ENCODE data around the gene FBN2. TPM values are rescaled to one million over a fixed set of nuclear protein-coding genes. Genes with fewer than 3 reads are reported as not detected.
"Not testable (repeated sequence)": the region's sequence is repeated elsewhere in the genome, so short reads cannot be mapped to it uniquely, and the experiment has no call there.

FBN2 gene
- total and polyA plus RNA-seq, 11 donors = 7.4 to 28.0 (median 9.7) TPM

- no peaks in the 10 kb centered on the region for H3K36me3 ChIP-seq
- no peak overlapping the region for H3K27ac ChIP-seq
- WGBS, 4 donors = 61 to 73% (median 71%) methylated on average over 3 of the region's 3 CpGs
- intact Hi-C loops (cut with DNase I) = loop anchor here in 1 of 10 donors (10.0 kb wide), 1 partner anchor 62 kb away; no protein-coding TSS in a partner anchor
- no peak overlapping the region for H3K4me3 ChIP-seq
- ATAC-seq (no peak), DNase-seq (no peak)
- H3K9me3 ChIP-seq = no peaks in the 10 kb centered on the region
- H3K4me1 ChIP-seq = peaks cover 0 to 15% (median 3%) of the 10 kb centered on the region in 12 donors
- H3K27me3 ChIP-seq = no peaks in the 10 kb centered on the region
- TF ChIP-seq CTCF (IDR thresholded peaks at IDR 0.05) = no peak
Observed at GRCh38 chr5:128406803-128407202, 131.2 kb downstream of the FBN2 start.

DNA sequence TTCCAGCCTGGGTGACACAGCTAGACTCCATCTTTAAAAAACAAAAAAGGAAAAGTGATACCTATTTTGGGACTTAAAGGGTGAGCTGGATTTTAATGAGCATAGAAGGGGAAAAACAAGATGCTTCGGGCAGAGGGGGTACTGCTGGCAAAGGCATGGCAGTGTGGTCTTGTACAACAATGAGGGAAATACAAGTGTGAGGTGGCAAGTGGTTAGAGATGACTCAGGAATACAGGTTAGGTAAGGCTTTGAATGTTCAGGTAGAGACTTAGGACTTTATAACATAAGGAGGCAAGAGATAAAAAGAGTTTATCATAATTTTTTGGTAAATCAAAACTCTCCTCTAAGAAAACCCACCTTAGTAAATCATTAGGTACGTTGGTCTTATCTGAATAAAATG is 132.9 kb downstream of the FBN2 start:
- no peak overlapping the region for H3K4me3 ChIP-seq
- 89 to 91% (median 90%) methylated on average over 2 of the region's 2 CpGs for WGBS, 4 donors
- no peak for ATAC-seq

DNA sequence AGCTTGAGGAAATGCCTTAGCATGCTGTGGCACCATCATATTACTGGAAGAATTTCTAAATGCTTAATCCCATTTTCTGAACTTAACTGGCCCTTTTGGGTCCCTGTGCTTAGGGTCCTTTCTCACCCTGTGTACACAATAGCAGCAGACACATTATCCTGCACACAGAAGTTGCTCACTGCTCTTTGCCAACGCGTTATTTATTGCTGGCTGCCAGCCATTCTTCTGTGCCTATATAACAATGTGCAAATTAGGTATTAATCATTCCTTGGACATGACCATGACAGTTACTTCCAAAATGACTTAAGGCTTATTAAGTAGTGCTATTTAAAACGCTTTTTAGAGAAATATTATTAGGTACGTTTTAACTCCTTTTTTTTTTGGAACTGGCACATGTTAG is 134.7 kb downstream of the FBN2 start:
- ATAC-seq (no peak), DNase-seq (no peak)
- H3K9me3 ChIP-seq = no peaks in the 10 kb centered on the region
- intact Hi-C loops (cut with DNase I) = loop anchor here in 2 of 10 donors (5.0 to 10.0 kb wide), 2 partner anchors 34 to 59 kb away; no protein-coding TSS in a partner anchor
- no peak overlapping the region for H3K27ac ChIP-seq
- no peaks in the 10 kb centered on the region for H3K36me3 ChIP-seq
- no peak overlapping the region for H3K4me3 ChIP-seq
- H3K27me3 ChIP-seq = no peaks in the 10 kb centered on the region
- 35 to 52% (median 44%) methylated on average over 4 of the region's 4 CpGs for WGBS, 4 donors
- H3K4me1 ChIP-seq = peaks cover 0 to 5% (median 0%) of the 10 kb centered on the region in 12 donors
- TF ChIP-seq CTCF (IDR thresholded peaks at IDR 0.05) (no peak), POLR2A (IDR thresholded peaks at IDR 0.05) (no peak)

More for the DNA sequence above, 132.9 kb downstream of the FBN2 start:
- no peaks in the 10 kb centered on the region for H3K27me3 ChIP-seq
- H3K36me3 ChIP-seq = no peaks in the 10 kb centered on the region
- no peak for DNase-seq
- peaks cover 0 to 15% (median 3%) of the 10 kb centered on the region in 12 donors for H3K4me1 ChIP-seq
- H3K9me3 ChIP-seq = no peaks in the 10 kb centered on the region
- TF ChIP-seq CTCF (IDR thresholded peaks at IDR 0.05) = no peak
- no peak for TF ChIP-seq POLR2A (IDR thresholded peaks at IDR 0.05)
- intact Hi-C loops (cut with DNase I) = loop anchor here in 1 of 10 donors (10.0 kb wide), 1 partner anchor 60 kb away; no protein-coding TSS in a partner anchor
- H3K27ac ChIP-seq = no peak overlapping the region

- WGBS, 4 donors = 48 to 73% (median 69%) methylated on average over 2 of the region's 2 CpGs
- TF ChIP-seq CTCF (IDR thresholded peaks at IDR 0.05) = no peak
- TF ChIP-seq POLR2A (IDR thresholded peaks at IDR 0.05) = no peak
- Histone ChIP-seq H3K27me3 (no peaks in the 10 kb centered on the region), H3K4me3 (no peak overlapping the region), H3K36me3 (no peaks in the 10 kb centered on the region), H3K9me3 (no peaks in the 10 kb centered on the region), H3K27ac (no peak overlapping the region), H3K4me1 (peaks cover 0 to 5% (median 0%) of the 10 kb centered on the region in 12 donors)
- intact Hi-C loops (cut with DNase I) = loop anchor here in 2 of 10 donors (5.0 to 10.0 kb wide), 2 partner anchors 35 to 58 kb away; no protein-coding TSS in a partner anchor
- DNase-seq (no peak), ATAC-seq (peak in 1 of 4 donors; percentile 38)
Observed at GRCh38 chr5:128402506-128402905, 135.5 kb downstream of the FBN2 start.

GRCh38 chr5:128400766-128401165 is 137.3 kb downstream of the FBN2 start:
- not testable (repeated sequence) for H3K4me1 ChIP-seq, H3K9me3 ChIP-seq, ATAC-seq, DNase-seq, H3K4me3 ChIP-seq, H3K27me3 ChIP-seq, H3K36me3 ChIP-seq, H3K27ac ChIP-seq
- WGBS, 4 donors = 96 to 99% (median 97%) methylated on average over 2 of the region's 2 CpGs
- intact Hi-C loops (cut with DNase I) = loop anchor here in 2 of 10 donors (5.0 to 10.0 kb wide), 2 partner anchors 37 to 56 kb away; no protein-coding TSS in a partner anchor

Data from heart left ventricle (tissue), 16 donors.